Measurements from ENCODE around the gene NCKAP5.

The NCKAP5 gene

GRCh38 chr2:133193544-133194361 is 374.5 kb downstream of the NCKAP5 start:
- no peak for DNase-seq

- DNase-seq = no peak
Measured at GRCh38 chr2:133192028-133192427, 376.2 kb downstream of the NCKAP5 start.

- no peak for DNase-seq
Measured at GRCh38 chr2:133177196-133177595, 391.1 kb downstream of the NCKAP5 start.

GRCh38 chr2:133175926-133176325 is 392.3 kb downstream of the NCKAP5 start:
- no peak for DNase-seq

- no peak for DNase-seq
Measured at GRCh38 chr2:133173224-133173623, 395.0 kb downstream of the NCKAP5 start.

- DNase-seq = peak in 1 of 2 donors; percentile 75
Measured at GRCh38 chr2:133171393-133172004, 396.8 kb downstream of the NCKAP5 start.

- DNase-seq = no peak
Measured at GRCh38 chr2:133169274-133169912, 398.9 kb downstream of the NCKAP5 start.

- DNase-seq = no peak
Measured at GRCh38 chr2:133167990-133168389, 400.3 kb downstream of the NCKAP5 start.

- no peak for DNase-seq
Measured at GRCh38 chr2:133167223-133167622, 401.0 kb downstream of the NCKAP5 start.

- no peak for DNase-seq
Measured at GRCh38 chr2:133166031-133166430, 402.2 kb downstream of the NCKAP5 start.

- no peak for DNase-seq
Measured at GRCh38 chr2:133163111-133163510, 405.2 kb downstream of the NCKAP5 start.

GRCh38 chr2:133158442-133158841 is 409.8 kb downstream of the NCKAP5 start:
- no peak for DNase-seq

GRCh38 chr2:133158024-133158423 is 410.2 kb downstream of the NCKAP5 start:
- no peak for DNase-seq

GRCh38 chr2:133157141-133157540 is 411.1 kb downstream of the NCKAP5 start:
- DNase-seq = no peak

GRCh38 chr2:133152801-133153200 is 415.5 kb downstream of the NCKAP5 start:
- no peak for DNase-seq

- no peak for DNase-seq
Measured at GRCh38 chr2:133148187-133148586, 420.1 kb downstream of the NCKAP5 start.

GRCh38 chr2:133146893-133147292 is 421.4 kb downstream of the NCKAP5 start:
- DNase-seq = peak in 1 of 2 donors; percentile 3

GRCh38 chr2:133143645-133144044 is 424.6 kb downstream of the NCKAP5 start:
- no peak for DNase-seq

- DNase-seq = no peak
Measured at GRCh38 chr2:133142087-133142486, 426.2 kb downstream of the NCKAP5 start.

GRCh38 chr2:133140620-133141019 is 427.6 kb downstream of the NCKAP5 start:
- no peak for DNase-seq

GRCh38 chr2:133139847-133140533 is 428.3 kb downstream of the NCKAP5 start:
- peak in 1 of 2 donors; percentile 37 for DNase-seq

GRCh38 chr2:133138693-133139092 is 429.6 kb downstream of the NCKAP5 start:
- DNase-seq = no peak

GRCh38 chr2:133135035-133135654 is 433.1 kb downstream of the NCKAP5 start:
- DNase-seq = no peak

Measured in hippocampal formation (tissue), 2 donors.